Neural progenitor cell (in vitro differentiated cells): ENCODE results near the gene SWAP70. TPM values are rescaled to one million over a fixed set of nuclear protein-coding genes. Genes with fewer than 3 reads are reported as not detected.

Experiments
- DNase-seq: peaks from one replicate; pipeline ENCODE4 v3.0.0-alpha.2; 2016; ENCODE audit warnings: low spot score
- H2AFZ ChIP-seq: fragments of 200-600 bp; sonication (generic); replicated peaks from 2 replicates; pipeline ENCODE4 v1.6.1; 2016; ENCODE audit warnings: antibody characterized with exemption
- H3F3A ChIP-seq: fragments of 200-600 bp; sonication (generic); 2 replicates; pipeline ENCODE4 v1.6.1; 2016; ENCODE audit warnings: antibody characterized with exemption, low read depth
- H3K27ac ChIP-seq: fragments of 200-600 bp; sonication (generic); 2 replicates; pipeline ENCODE4 v1.5.1; 2016; ENCODE audit warnings: mild to moderate bottlenecking
- H3K27me3 ChIP-seq: fragments of 200-600 bp; sonication (generic); 2 replicates; pipeline ENCODE4 v1.6.1; 2016; ENCODE audit warnings: mild to moderate bottlenecking, moderate library complexity
- H3K36me3 ChIP-seq: fragments of 200-600 bp; sonication (generic); 2 replicates; pipeline ENCODE4 v1.5.1; 2016
- H3K4me1 ChIP-seq: fragments of 200-600 bp; sonication (generic); 2 replicates; pipeline ENCODE4 v1.6.1; 2016; ENCODE audit warnings: mixed run types
- H3K4me2 ChIP-seq: fragments of 200-600 bp; sonication (generic); 2 replicates; pipeline ENCODE4 v1.6.1; 2016
- H3K4me3 ChIP-seq: fragments of 200-600 bp; sonication (generic); 2 replicates; pipeline ENCODE4 v1.5.1; 2016
- H3K79me2 ChIP-seq: fragments of 200-600 bp; sonication (generic); 2 replicates; pipeline ENCODE4 v1.6.1; 2016; ENCODE audit warnings: low read depth
- H3K9ac ChIP-seq: fragments of 200-600 bp; sonication (generic); 2 replicates; pipeline ENCODE4 v1.6.1; 2016
- H3K9me3 ChIP-seq: fragments of 200-600 bp; sonication (generic); 2 replicates; pipeline ENCODE4 v1.5.1; 2016; ENCODE audit warnings: low read depth
- H4K20me1 ChIP-seq: fragments of 200-600 bp; sonication (generic); 2 replicates; pipeline ENCODE4 v1.6.1; 2016; ENCODE audit warnings: low read depth
- H3K27ac Mint-ChIP-seq: 3 replicates; pipeline ENCODE4 v1.8.0; 2021; ENCODE audit warnings: mixed read lengths
- H3K27me3 Mint-ChIP-seq: 2 replicates; pipeline ENCODE4 v1.8.0; 2022; ENCODE audit warnings: low read depth, mild to moderate bottlenecking, inconsistent platforms, moderate library complexity, mixed read lengths; ENCODE audit not compliant: insufficient read depth
- H3K36me3 Mint-ChIP-seq: 3 replicates; pipeline ENCODE4 v1.8.0; 2021; ENCODE audit warnings: mixed read lengths
- H3K4me1 Mint-ChIP-seq: 3 replicates; pipeline ENCODE4 v1.8.0; 2021; ENCODE audit warnings: mixed read lengths
- H3K4me3 Mint-ChIP-seq: 3 replicates; pipeline ENCODE4 v1.8.0; 2021; ENCODE audit warnings: mild to moderate bottlenecking, moderate library complexity, mixed read lengths
- H3K9me3 Mint-ChIP-seq: 3 replicates; pipeline ENCODE4 v1.8.0; 2020; ENCODE audit warnings: mixed read lengths
- EZH2 ChIP-seq: fragments of 200-600 bp; sonication (generic); IDR thresholded peaks from 2 replicates; pipeline ENCODE4 v1.6.1; 2017; ENCODE audit warnings: antibody characterized with exemption, mild to moderate bottlenecking, moderate library complexity
- EZH2phosphoT487 ChIP-seq: fragments of 200-600 bp; sonication (generic); IDR thresholded peaks from 2 replicates; pipeline ENCODE4 v1.6.1; 2017; ENCODE audit warnings: antibody characterized with exemption
- total RNA-seq: library from RNA; depleted of rRNA; stranded (reverse); fragments of >200 nt; gene quantifications from 2 replicates; pipeline ENCODE4 v1.2.3, GENCODE V29; 2015; ENCODE audit warnings: low replicate concordance
- TF ChIP-seq, protein P1 (sequence below): fragments of 200-600 bp; sonication (generic); IDR thresholded peaks from 2 replicates; pipeline ENCODE4 v1.5.1; 2017; ENCODE audit warnings: antibody characterized with exemption, mild to moderate bottlenecking

Gene SWAP70
- total RNA-seq, 1 donor from 2014 or later = 25.5 TPM

DNA sequence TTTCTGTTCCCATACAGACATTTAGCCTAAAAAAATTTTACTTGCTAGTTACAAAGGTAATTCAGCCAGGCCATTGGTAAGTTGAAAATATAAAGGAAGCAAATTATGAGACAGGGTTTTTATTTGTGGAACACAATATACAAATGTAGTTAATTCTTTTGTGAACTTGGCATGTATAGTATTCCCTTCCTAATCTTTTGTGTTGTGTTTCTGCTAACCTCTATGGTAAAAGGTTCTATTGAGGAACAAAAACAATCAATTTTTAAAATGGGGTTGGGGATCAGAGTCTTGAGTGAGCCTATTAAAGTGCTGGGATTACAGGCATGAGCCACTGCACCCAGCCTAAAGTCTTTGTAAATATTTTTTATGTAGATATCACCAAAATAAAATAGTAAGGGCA lies 14.1 kb downstream of the SWAP70 start:
- peaks cover 12% of the 10 kb centered on the region for H3K36me3 Mint-ChIP-seq
- peaks cover 6% of the 10 kb centered on the region for H3K4me1 Mint-ChIP-seq
- Histone ChIP-seq H3F3A (peaks cover 30% of the 10 kb centered on the region), H3K4me2 (no peak overlapping the region), H3K4me1 (peaks cover 31% of the 10 kb centered on the region), H2AFZ (no peak overlapping the region), H3K9me3 (no peaks in the 10 kb centered on the region), H3K4me3 (no peak overlapping the region), H3K27me3 (no peaks in the 10 kb centered on the region), H3K9ac (no peak overlapping the region), H3K27ac (peak overlapping the region; percentile 51), H3K36me3 (peaks cover 4% of the 10 kb centered on the region), H4K20me1 (no peaks in the 10 kb centered on the region), H3K79me2 (peaks cover 85% of the 10 kb centered on the region)
- no peak overlapping the region for H3K4me3 Mint-ChIP-seq
- no peaks in the 10 kb centered on the region for H3K27me3 Mint-ChIP-seq
- DNase-seq = no peak
- H3K27ac Mint-ChIP-seq = no peak overlapping the region
- H3K9me3 Mint-ChIP-seq = peaks cover 3% of the 10 kb centered on the region
- no peak for TF ChIP-seq EZH2phosphoT487
- TF ChIP-seq EZH2 = no peak
- TF ChIP-seq, protein P1, sequence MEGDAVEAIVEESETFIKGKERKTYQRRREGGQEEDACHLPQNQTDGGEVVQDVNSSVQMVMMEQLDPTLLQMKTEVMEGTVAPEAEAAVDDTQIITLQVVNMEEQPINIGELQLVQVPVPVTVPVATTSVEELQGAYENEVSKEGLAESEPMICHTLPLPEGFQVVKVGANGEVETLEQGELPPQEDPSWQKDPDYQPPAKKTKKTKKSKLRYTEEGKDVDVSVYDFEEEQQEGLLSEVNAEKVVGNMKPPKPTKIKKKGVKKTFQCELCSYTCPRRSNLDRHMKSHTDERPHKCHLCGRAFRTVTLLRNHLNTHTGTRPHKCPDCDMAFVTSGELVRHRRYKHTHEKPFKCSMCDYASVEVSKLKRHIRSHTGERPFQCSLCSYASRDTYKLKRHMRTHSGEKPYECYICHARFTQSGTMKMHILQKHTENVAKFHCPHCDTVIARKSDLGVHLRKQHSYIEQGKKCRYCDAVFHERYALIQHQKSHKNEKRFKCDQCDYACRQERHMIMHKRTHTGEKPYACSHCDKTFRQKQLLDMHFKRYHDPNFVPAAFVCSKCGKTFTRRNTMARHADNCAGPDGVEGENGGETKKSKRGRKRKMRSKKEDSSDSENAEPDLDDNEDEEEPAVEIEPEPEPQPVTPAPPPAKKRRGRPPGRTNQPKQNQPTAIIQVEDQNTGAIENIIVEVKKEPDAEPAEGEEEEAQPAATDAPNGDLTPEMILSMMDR = no peak

DNA sequence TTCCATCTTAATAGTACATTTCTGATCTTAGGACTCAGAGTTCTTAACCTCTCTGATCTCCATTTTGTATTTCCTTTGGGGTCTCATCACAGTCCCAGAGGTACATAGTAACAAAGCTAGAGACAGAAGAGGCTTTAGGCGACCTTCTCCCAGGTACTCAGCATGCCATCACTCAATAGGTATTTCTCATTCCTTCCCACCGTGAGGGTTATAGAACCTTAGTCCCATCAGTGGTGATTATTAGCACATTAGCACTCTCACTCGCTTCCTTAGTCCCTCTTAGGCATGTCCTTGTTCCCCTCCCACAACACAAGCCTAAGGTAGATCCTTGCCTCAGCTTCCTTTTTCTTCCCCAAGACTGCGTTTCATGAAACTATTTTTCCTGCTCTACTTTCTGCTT lies 14.7 kb downstream of the SWAP70 start:
- no peaks in the 10 kb centered on the region for H3K27me3 Mint-ChIP-seq
- Histone ChIP-seq H3K79me2 (peaks cover 85% of the 10 kb centered on the region), H2AFZ (no peak overlapping the region), H4K20me1 (no peaks in the 10 kb centered on the region), H3K27me3 (no peaks in the 10 kb centered on the region), H3K4me2 (no peak overlapping the region), H3K36me3 (peaks cover 4% of the 10 kb centered on the region), H3K4me1 (peaks cover 33% of the 10 kb centered on the region), H3K9ac (no peak overlapping the region), H3K27ac (no peak overlapping the region), H3K9me3 (no peaks in the 10 kb centered on the region), H3F3A (peaks cover 27% of the 10 kb centered on the region), H3K4me3 (no peak overlapping the region)
- H3K4me1 Mint-ChIP-seq = peaks cover 6% of the 10 kb centered on the region
- H3K9me3 Mint-ChIP-seq = peaks cover 3% of the 10 kb centered on the region
- no peak for DNase-seq
- H3K27ac Mint-ChIP-seq = no peak overlapping the region
- TF ChIP-seq, protein P1 = no peak
- TF ChIP-seq EZH2phosphoT487 (no peak), EZH2 (no peak)
- no peak overlapping the region for H3K4me3 Mint-ChIP-seq
- H3K36me3 Mint-ChIP-seq = peaks cover 10% of the 10 kb centered on the region

DNA sequence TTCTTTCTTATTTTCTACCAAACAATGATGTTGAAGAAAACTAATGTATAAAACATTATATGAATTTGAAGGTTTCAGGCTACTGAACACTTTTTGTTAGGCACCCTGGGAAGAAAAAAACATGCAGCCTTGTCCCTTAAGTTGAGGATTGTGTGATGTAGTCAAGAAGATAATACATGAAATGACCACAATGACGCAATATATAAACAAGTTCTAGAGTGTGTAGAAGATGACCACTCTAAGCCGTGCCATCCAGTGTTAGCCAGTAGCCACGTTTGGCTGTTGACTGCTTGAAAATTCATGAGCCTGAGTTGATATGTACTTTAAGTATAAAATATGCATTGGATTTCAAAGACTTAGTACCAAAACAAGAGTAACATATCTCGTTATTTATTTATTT lies 16.2 kb downstream of the SWAP70 start:
- Mint-ChIP-seq H3K27ac (no peak overlapping the region), H3K9me3 (peaks cover 3% of the 10 kb centered on the region), H3K4me3 (no peak overlapping the region), H3K36me3 (peaks cover 11% of the 10 kb centered on the region), H3K4me1 (peaks cover 6% of the 10 kb centered on the region), H3K27me3 (no peaks in the 10 kb centered on the region)
- no peaks in the 10 kb centered on the region for H3K9me3 ChIP-seq
- H3K4me2 ChIP-seq = no peak overlapping the region
- H3K27ac ChIP-seq = no peak overlapping the region
- no peaks in the 10 kb centered on the region for H4K20me1 ChIP-seq
- peaks cover 4% of the 10 kb centered on the region for H3K36me3 ChIP-seq
- no peak overlapping the region for H2AFZ ChIP-seq
- H3F3A ChIP-seq = peaks cover 23% of the 10 kb centered on the region
- no peak for TF ChIP-seq EZH2
- TF ChIP-seq EZH2phosphoT487 = no peak
- TF ChIP-seq, protein P1 = no peak
- H3K4me3 ChIP-seq = no peak overlapping the region
- H3K79me2 ChIP-seq = peaks cover 91% of the 10 kb centered on the region
- no peak for DNase-seq
- peaks cover 31% of the 10 kb centered on the region for H3K4me1 ChIP-seq
- no peak overlapping the region for H3K9ac ChIP-seq
- no peaks in the 10 kb centered on the region for H3K27me3 ChIP-seq
